HG03439 (cell line): ENCODE results near the gene MTA3.
"Not testable (repeated sequence)": the region's sequence is repeated elsewhere in the genome, so short reads cannot be mapped to it uniquely, and the experiment has no call there.

Source experiments
- ATAC-seq: cut with Tn5 transposase; IDR thresholded peaks from one replicate; pipeline ENCODE4 v1.9.1; 2021; ENCODE audit warnings: mild to moderate bottlenecking, moderate library complexity; ENCODE audit not compliant: unreplicated experiment

MTA3 gene

GRCh38 chr2:42566837-42567321 lies 1.6 kb upstream of the MTA3 start:
- peak; percentile 48 for ATAC-seq

GRCh38 chr2:42567364-42567763 lies 1.1 kb upstream of the MTA3 start:
- ATAC-seq = no peak

- peak; percentile 64 for ATAC-seq
Observed at GRCh38 chr2:42567806-42568400, 529 bp upstream of the MTA3 start.

DNA sequence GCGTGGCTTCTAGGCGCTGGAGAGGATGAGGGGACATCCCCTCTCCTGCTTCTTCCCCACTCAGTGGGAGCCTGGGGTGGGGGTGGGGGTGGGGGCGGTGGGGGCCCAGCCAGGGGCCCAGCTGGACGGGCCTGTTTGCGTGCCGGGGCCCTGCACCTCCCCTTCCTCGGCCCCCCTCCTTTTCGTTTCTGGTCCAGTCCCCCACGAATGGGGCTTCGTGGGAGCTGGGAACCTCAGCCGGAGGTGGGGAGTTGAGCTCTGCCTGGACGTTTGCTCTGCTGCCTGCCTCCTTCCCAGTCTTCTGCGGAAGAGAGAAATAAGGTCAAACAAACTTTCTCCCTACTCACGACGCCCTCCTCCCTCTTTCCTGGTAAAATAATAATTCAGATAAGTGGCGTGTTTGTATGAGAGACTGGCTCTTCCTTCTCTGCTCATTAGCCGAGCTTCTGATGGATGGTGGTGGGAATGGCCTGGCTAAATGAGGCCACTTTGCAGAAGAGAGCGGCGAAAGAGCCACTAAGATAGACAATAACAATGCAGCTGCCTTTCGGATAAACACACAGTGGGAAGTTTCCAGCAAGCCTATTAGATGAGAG lies 782 bp downstream of the MTA3 start:
- ATAC-seq = no peak

DNA sequence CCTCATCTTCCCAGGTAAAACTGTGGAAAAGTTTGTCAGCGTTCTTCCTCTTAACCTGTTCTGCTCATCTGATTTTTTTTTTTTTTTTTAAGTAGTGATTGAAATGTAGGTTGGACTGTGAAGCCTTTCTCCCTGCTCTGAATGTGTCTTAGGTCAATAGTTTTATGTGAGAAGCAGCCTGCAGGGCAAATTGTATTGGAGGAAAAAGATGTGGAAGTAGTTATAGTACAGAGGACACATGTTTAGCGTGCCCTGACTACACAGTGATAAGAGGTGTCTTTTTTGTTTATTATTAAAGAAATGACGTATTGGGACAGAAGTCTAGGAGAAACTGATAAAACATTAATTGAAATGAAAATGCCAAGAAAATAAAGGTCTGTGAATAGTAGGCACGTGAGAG lies 1.5 kb downstream of the MTA3 start:
- ATAC-seq = no peak

DNA sequence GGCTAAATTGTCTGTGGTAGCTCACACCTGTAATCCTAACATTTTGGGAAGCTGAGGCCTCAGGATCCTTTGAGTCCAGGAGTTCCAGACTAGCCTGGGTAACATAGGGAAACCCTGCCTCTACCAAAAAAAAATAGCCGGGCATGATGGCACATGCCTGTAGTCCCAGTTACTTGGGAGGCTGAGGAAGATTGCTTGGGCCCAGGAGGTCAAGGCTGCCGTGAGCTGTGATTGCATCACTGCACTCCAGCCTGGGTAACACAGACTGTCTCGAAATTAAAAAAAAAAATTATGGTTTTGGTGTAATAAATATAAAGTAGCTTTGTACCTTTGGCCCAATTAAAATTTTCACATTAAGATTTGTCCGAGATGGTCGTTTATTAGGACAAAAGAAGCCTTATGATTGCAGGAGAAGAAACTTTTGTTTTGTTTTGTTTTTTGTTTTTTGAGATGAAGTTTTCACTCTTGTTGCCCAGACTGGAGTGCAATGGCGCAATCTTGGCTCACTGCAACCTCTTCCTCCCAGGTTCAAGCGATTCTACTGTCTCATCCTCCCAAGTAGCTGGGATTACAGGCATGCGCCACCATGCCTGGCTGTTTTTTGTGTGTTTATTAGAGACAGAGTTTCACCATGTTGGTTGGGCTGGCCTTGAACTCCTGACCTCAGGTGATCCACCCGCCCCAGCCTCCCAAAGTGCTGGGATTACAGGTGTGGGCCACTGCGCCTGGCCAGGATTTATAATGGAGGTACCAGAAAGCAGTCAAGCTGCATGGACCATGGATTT lies 4.1 kb downstream of the MTA3 start:
- ATAC-seq = no peak

- no peak for ATAC-seq
Observed at GRCh38 chr2:42573256-42573655, 4.8 kb downstream of the MTA3 start.

DNA sequence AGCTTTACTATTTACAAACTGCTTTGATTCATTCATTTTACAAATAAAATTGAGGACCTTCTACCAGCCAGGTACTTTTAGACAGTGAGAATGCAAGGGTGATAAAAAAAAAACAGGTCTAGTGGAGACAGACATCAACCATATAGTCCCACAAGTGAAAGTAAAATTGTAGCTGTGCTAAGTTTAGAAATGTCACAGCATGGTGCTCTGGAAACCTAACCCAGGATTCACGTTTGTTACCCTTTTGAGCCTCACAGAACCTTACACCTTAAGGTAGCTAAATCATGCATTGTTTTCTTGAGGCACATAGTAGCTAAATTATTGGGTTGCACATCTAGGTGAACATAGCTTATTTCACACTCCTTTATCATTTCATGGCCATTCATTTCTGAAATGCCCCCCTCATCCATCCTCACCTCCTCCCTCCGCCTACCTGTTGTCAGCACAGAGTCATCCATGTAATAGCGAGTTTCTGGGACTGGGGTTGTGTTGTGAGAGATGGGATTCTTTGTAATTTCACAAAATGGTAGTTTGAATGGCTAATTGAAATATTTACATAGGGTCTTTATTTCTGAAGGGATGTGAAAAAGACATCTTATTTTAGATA lies 7.1 kb downstream of the MTA3 start:
- ATAC-seq = no peak

DNA sequence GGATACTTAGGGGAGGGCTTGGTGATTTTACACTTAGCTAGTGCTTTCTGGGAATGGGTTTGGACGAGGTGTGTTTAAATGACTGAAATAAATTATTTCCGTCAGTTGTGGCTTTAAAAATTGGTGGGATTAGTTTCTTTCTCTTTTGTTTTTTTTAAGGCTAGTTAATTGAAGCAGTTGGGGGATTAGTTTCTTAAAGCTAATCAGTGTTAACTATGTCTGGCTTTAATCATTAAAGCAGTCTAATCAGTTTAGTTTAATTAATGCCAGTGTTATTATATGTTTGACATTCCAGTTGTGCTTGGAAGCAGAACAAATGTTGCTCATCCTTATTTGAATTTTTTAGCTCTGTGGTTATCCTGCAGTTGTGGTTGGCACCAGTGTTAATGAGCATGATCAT lies 10.2 kb downstream of the MTA3 start:
- ATAC-seq = no peak

GRCh38 chr2:42581257-42581656 lies 12.8 kb downstream of the MTA3 start:
- ATAC-seq = no peak

DNA sequence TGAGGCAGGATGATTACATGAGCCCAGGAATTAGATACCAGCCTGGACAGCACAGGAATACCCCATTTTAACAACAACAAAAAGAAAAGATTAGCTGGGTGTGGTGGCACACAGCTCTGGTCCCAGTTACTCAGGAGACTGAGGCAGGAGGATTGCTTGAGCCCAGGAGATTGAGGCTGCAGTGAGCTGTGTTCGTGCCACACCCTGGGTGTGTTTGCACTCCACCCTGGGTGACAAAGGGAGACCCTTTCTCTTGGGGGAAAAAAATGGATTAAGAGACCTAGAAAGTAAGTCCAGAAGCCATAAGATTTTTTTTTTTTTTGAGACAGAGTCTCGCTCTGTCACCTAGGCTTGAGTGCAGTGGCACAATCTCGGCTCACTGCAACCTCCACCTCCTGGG lies 16.2 kb downstream of the MTA3 start:
- not testable (repeated sequence) for ATAC-seq

- ATAC-seq = no peak
Observed at GRCh38 chr2:42585779-42586178, 17.3 kb downstream of the MTA3 start.

DNA sequence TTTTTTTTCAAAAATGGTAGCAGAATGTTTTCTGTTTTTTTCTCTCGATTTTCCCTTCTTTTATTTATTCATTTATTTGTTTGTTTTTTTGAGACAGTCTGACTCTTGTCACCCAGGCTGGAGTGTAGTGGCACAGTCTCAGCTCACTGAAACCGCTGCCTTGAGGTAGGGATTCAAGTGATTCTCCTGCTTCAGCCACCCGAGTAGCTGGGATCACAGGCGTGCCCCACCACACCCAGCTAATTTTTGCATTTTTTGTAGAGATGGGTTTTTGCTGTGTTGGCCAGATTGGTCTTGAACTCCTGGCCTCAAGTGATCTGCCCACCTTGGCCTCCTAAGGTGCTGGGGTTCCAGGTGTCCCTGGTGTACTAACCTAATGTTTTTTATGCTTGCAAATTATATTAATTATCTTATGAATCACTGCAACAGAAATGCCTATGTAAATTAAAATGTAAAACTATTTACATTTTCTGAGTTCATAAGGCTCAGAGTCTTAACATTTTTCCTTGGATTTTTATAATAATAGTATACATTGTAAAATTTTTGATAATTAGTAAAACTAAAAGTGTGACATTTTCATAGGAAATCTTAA lies 19.2 kb downstream of the MTA3 start:
- ATAC-seq = no peak

- no peak for ATAC-seq
Observed at GRCh38 chr2:42588121-42588520, 19.7 kb downstream of the MTA3 start.

GRCh38 chr2:42590176-42590575 lies 21.7 kb downstream of the MTA3 start:
- ATAC-seq = no peak

- no peak for ATAC-seq
Observed at GRCh38 chr2:42593282-42593681, 24.9 kb downstream of the MTA3 start.

DNA sequence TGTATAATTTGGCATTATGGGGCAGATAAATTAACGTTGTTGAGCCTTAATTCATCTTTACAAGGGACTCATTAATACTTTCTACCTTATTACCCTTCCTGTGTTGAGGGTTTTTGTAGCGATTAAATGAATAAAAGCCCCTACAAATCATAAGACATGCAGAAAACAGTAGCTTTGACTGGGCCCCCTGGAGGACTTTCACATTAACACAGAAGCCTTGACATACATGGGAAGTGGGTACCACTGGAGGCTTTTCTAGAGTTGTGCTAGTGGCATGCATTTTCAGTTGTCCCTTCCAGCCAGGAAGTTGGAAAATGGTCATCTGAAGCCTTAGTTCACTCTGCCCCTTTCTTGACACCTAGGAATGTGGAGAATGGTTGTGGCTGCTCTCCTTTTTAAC lies 30.2 kb downstream of the MTA3 start:
- ATAC-seq = no peak

- no peak for ATAC-seq
Observed at GRCh38 chr2:42601076-42601475, 32.6 kb downstream of the MTA3 start.

DNA sequence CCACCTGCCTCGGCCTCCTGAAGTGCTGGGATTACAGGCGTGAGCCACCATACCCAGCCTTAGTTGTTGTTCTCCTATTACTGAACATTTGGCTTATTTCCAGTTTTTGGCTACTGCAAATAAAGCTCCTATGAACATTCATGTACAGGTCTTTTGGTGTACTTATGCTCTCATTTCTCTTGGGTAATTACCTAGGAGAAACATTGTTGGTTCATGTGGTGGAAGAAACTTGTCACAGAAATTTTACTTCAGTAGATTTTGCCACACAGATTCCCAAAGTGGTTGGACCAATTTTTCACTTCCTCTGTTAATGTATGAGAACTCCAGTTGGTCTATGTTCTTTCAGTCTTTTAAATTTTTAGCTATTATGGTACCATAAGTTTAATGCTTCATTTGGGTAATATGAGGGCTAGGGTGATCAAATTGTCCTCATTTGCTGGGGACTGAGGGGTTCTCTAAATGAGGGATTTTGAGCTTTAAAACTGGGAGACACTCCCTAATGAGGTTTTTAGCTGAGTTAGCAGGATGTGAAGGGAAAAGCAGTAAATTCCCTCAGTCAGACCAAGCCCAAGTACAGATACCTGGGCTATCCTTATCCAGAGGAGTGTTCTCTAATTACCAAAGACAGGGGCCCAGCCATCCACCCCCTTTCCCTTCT lies 33.9 kb downstream of the MTA3 start:
- ATAC-seq = no peak

DNA sequence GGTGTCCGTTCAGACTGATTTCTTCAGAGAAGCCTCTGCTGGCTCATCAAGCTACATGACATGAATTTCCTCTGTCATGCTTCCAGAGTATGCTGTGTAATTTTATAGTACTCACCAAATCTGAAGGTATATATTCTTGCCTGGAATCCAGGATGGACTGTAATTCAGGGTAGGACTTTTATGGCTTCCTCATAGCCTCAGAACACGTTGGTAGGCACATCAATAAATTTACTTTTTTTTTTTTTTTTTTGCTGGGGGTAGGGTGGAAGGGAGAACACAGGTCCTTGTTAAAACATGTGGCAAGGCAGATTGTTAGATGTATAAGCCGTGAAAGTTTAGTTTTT lies 34.4 kb downstream of the MTA3 start:
- ATAC-seq = no peak

- not testable (repeated sequence) for ATAC-seq
Observed at GRCh38 chr2:42604341-42604867, 36.0 kb downstream of the MTA3 start.
